ENCODE measurements around the gene PLPPR5. TPM values are rescaled to one million over a fixed set of nuclear protein-coding genes. Genes with fewer than 3 reads are reported as not detected.

The PLPPR5 gene
- 0.25 TPM in 1 of 2 replicates, not detected in the other for total RNA-seq

DNA sequence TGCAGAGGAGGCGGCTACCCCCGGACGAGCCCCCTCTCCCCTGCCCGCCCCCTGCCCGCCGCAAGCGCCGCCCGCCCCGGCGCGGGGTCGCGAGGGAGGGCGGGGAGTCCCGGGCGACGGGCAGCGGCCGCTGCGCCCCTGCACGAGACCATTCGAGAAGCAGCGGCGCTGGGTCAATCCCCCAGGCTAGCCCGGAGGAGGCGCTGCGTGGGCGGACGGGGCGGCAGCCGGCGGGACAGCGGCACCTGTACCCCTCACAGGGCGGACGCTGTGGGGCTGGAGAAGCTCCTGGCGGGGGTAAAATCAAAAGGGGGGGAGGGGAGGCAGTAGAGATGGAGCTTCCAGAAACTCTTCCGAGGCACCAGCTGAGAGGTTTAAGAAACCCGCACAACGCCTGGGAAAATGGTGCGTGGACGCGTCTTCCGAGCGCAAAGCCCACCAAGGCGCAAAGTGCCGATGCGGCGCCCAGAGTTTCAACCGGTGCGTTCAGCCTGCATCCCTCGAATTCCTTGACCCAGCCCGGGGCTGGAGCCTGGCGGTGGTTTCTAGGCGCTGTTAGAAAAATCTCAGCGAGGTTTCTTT, at the start of gene PLPPR5:
TSS of gene PLPPR5 (minus strand) at position 1 of the 582 bp plus-strand sequence. CDS start 190 bp downstream, outside the sequence.

